Right lobe of liver (tissue), 4 donors: Measurements from ENCODE around the gene SDHAF1.

ENCODE experiments used
- POLR2A ChIP-seq: fragments of 450-650 bp; IDR thresholded peaks from one replicate; pipeline ENCODE4 v1.6.1; 2017; ENCODE audit warnings: antibody characterized with exemption, mild to moderate bottlenecking
- TF ChIP-seq, protein P1 (sequence below), 4 donors: fragments of 200-600 bp in 3 of 4; fragments of 450-650 bp in 1 of 4; IDR thresholded peaks; one replicate each; pipeline versions ENCODE4 v1.5.1 to v1.8.0; 2016 to 2022; ENCODE audit warnings: antibody characterized with exemption in 4 of 4, mild to moderate bottlenecking in 2 of 4
- donor health status: DM: no; HTN: no; CAD: no.
- donor health status: DM: no; HTN: no; CAD: no.
- donor health status: DM: no; HTN: yes; CAD: no.

DNA sequence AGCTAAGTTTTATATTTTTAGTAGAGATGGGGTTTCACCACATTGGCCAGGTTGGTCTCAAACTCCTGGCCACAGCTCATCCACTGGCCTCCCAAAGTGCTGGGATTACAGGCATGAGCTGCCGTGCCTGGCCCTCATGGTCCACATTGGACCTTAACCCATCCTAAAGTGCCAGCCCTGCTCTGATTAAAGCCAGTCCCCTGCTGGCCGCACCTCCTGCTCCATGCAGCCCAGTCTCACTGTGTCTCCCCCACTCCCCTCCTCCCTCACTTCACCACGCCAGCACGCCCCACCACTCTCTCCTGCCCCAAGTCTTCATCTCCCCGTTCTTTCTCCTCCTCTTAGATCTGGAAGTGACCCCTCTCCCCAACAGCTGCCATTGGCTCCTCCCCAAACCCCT, 16.7 kb upstream of the SDHAF1 start:
- TF ChIP-seq, protein P1, sequence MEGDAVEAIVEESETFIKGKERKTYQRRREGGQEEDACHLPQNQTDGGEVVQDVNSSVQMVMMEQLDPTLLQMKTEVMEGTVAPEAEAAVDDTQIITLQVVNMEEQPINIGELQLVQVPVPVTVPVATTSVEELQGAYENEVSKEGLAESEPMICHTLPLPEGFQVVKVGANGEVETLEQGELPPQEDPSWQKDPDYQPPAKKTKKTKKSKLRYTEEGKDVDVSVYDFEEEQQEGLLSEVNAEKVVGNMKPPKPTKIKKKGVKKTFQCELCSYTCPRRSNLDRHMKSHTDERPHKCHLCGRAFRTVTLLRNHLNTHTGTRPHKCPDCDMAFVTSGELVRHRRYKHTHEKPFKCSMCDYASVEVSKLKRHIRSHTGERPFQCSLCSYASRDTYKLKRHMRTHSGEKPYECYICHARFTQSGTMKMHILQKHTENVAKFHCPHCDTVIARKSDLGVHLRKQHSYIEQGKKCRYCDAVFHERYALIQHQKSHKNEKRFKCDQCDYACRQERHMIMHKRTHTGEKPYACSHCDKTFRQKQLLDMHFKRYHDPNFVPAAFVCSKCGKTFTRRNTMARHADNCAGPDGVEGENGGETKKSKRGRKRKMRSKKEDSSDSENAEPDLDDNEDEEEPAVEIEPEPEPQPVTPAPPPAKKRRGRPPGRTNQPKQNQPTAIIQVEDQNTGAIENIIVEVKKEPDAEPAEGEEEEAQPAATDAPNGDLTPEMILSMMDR (IDR thresholded peaks at IDR 0.05): no peak
- no peak for TF ChIP-seq POLR2A
